Measurements from ENCODE around the gene MMP3. TPM values are rescaled to one million over a fixed set of nuclear protein-coding genes. Genes with fewer than 3 reads are reported as not detected.

MMP3 gene
- total and polyA plus RNA-seq, 4 donors: not detected

DNA sequence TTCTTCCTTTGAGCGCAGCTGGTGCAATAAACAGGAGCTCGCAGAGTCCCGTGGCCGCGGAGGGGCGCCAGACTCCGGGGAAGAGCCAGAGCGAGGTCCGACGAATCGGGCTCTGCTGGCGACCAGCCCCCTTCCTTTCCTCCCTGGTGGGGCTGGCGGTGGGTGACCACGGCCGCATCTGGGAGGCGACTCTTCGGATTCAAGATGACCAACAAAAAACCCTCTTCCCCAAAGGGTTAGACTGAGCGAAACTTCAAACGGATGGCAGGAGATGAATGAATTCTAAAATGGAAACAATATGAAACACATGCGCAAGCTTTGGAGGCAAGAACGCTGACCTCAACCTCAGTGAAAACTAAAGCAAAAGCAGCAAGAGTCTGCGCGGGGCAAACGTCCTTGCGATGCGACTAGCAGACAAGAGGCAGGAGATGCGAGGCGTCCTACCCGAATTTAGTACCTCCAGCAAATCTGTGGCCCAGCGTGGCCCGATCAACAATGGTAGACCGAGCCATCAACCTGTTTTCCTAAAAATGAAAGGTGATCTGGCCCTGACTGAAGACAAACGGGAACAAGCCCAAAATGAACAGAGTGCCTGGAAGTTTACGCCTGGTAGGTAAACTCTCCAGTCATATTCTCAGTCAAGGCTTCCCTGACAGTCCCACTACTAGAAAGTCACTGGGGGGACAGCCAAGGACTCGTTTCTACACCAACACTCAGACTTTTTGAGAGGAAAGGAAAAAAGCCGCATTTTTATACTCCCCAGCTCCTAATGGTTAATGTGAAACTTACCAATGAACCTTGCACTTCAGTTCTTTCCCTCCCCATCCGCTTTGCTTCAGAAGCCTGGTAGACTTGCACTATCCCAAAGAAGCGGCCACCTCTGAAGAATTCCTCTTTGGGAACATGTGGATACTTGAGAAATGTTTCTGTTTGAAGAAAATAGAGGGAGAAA, 11.6 kb downstream of the MMP3 start:
- Histone ChIP-seq H3K36me3 (ENCODE audit: control insufficient read depth in 4 of 4, insufficient read depth in 3 of 4, low read depth in 1 of 4, low read length in 3 of 4) (no peaks in the 10 kb centered on the region), H3K9ac (ENCODE audit: low read depth in 1 of 2, low read length in 2 of 2) (peak overlapping the region in 1 of 2 donors; percentile 64), H3K4me3 (ENCODE audit: low read depth in 1 of 3, low read length in 3 of 3) (peak overlapping the region in 2 of 3 donors; percentile 5 to 39), H3K27ac (ENCODE audit: low read depth in 1 of 2, low read length in 2 of 2) (peak overlapping the region; percentile 12 to 69), H3K4me1 (ENCODE audit: control insufficient read depth in 4 of 4, insufficient read depth in 4 of 4, low read length in 3 of 4) (no peaks in the 10 kb centered on the region), H3K27me3 (ENCODE audit: control insufficient read depth in 4 of 4, insufficient read depth in 4 of 4, low read length in 3 of 4) (peaks cover 0 to 6% (median 0%) of the 10 kb centered on the region in 4 donors), H3K9me3 (ENCODE audit: control insufficient read depth in 4 of 4, low read length in 3 of 4) (no peaks in the 10 kb centered on the region)
- WGBS: 27% methylated on average over 38 of the region's 38 CpGs
- TF ChIP-seq HNF4A (conservative IDR thresholded peaks at IDR 0.05): peak; percentile 37 to 49
- peak; percentile 60 for TF ChIP-seq YY1 (IDR thresholded peaks at IDR 0.05)
- TF ChIP-seq, protein P1, sequence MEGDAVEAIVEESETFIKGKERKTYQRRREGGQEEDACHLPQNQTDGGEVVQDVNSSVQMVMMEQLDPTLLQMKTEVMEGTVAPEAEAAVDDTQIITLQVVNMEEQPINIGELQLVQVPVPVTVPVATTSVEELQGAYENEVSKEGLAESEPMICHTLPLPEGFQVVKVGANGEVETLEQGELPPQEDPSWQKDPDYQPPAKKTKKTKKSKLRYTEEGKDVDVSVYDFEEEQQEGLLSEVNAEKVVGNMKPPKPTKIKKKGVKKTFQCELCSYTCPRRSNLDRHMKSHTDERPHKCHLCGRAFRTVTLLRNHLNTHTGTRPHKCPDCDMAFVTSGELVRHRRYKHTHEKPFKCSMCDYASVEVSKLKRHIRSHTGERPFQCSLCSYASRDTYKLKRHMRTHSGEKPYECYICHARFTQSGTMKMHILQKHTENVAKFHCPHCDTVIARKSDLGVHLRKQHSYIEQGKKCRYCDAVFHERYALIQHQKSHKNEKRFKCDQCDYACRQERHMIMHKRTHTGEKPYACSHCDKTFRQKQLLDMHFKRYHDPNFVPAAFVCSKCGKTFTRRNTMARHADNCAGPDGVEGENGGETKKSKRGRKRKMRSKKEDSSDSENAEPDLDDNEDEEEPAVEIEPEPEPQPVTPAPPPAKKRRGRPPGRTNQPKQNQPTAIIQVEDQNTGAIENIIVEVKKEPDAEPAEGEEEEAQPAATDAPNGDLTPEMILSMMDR (IDR thresholded peaks at IDR 0.05; ENCODE audit: low read depth, low read length, missing input control): peak; percentile 39
- TF ChIP-seq HNF4G (IDR thresholded peaks at IDR 0.05): no peak
- peak; percentile 70 to 78 for TF ChIP-seq RAD21 (IDR thresholded peaks at IDR 0.05)
- peak; percentile 47 for DNase-seq (ENCODE audit: low spot score)

DNA sequence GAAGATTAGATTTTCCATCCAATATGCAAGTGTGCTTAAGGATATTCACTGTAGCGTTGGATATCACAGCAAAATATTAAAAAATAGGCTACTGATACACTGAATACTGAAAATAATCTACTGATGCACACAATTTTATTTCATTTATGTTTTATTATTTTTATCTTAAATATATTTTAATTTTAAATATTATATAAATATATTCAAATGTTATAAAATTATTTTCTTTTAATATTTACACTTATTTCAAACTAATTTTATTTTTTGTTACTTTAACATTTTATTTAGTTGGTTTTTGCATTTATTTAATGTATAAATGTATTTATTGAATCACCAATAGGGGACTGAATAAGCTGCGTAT, 12.3 kb downstream of the MMP3 start:
- TF ChIP-seq RAD21 (IDR thresholded peaks at IDR 0.05) (no peak), TAF1 (conservative IDR thresholded peaks at IDR 0.05) (no peak), SP1 (IDR thresholded peaks at IDR 0.05) (no peak)
- TF ChIP-seq, protein P2, sequence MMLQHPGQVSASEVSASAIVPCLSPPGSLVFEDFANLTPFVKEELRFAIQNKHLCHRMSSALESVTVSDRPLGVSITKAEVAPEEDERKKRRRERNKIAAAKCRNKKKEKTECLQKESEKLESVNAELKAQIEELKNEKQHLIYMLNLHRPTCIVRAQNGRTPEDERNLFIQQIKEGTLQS (IDR thresholded peaks at IDR 0.05): no peak
- Histone ChIP-seq H3K4me3 (ENCODE audit: low read depth in 1 of 3, low read length in 3 of 3) (no peak overlapping the region), H3K36me3 (ENCODE audit: control insufficient read depth in 4 of 4, insufficient read depth in 3 of 4, low read depth in 1 of 4, low read length in 3 of 4) (no peaks in the 10 kb centered on the region), H3K27ac (ENCODE audit: low read depth in 1 of 2, low read length in 2 of 2) (no peak overlapping the region), H3K4me1 (ENCODE audit: control insufficient read depth in 4 of 4, insufficient read depth in 4 of 4, low read length in 3 of 4) (no peaks in the 10 kb centered on the region), H3K9ac (ENCODE audit: low read depth in 1 of 2, low read length in 2 of 2) (no peak overlapping the region), H3K27me3 (ENCODE audit: control insufficient read depth in 4 of 4, insufficient read depth in 4 of 4, low read length in 3 of 4) (peaks cover 0 to 6% (median 0%) of the 10 kb centered on the region in 4 donors), H3K9me3 (ENCODE audit: control insufficient read depth in 4 of 4, low read length in 3 of 4) (no peaks in the 10 kb centered on the region)
- no peak for DNase-seq (ENCODE audit: low spot score)
- WGBS: 57% methylated on average over 2 of the region's 2 CpGs

DNA sequence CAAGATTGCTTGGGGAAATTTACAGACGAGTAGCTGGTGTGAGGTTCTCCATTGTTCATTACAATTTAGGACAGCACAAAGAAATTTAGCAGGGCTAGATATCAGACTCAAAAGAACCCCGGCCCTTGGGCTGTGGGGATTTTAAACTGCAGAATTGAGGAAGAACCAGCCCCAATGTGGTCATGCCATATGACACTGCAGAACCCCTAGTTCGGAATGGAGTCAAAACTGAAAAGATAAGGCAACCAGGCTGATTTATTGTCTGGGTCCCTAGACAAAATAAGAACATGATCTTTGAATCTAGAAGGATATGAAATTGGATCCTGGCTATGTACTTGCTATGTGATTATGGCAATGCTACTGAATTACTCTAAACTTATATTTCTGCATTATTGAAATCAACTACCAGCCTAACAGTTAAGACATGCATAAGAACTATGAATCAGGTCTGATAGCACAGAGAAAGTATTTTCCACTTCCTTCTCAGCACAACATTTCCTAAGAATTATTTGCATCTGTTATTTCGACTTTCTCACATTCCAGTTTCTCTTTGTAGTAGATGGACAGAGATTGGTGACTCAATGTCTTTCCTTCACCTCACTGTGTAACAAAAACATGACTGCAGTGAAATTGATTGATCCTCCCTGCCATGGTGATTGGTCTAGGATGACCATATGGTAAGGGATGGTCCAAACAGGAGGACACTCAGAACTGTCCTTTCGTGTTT, 13.2 kb downstream of the MMP3 start:
- H3K36me3 ChIP-seq (ENCODE audit: control insufficient read depth in 4 of 4, insufficient read depth in 3 of 4, low read depth in 1 of 4, low read length in 3 of 4): no peaks in the 10 kb centered on the region
- H3K27me3 ChIP-seq (ENCODE audit: control insufficient read depth in 4 of 4, insufficient read depth in 4 of 4, low read length in 3 of 4): peaks cover 0 to 6% (median 0%) of the 10 kb centered on the region in 4 donors
- 69% methylated on average over 5 of the region's 5 CpGs for WGBS
- TF ChIP-seq EGR1 (IDR thresholded peaks at IDR 0.05; ENCODE audit: low read depth in 2 of 2) (no peak), RAD21 (IDR thresholded peaks at IDR 0.05) (no peak), FOXA1 (IDR thresholded peaks at IDR 0.05) (no peak), NR2F2 (IDR thresholded peaks at IDR 0.05) (no peak), TAF1 (conservative IDR thresholded peaks at IDR 0.05) (no peak), FOXA2 (IDR thresholded peaks at IDR 0.05) (no peak), YY1 (IDR thresholded peaks at IDR 0.05) (no peak), GABPA (IDR thresholded peaks at IDR 0.05 in 1 of 2, conservative IDR thresholded peaks at IDR 0.05 in 1 of 2) (no peak), HNF4G (IDR thresholded peaks at IDR 0.05) (no peak), HNF4A (conservative IDR thresholded peaks at IDR 0.05) (no peak)
- TF ChIP-seq, protein P2 (IDR thresholded peaks at IDR 0.05): no peak
- TF ChIP-seq, protein P3, sequence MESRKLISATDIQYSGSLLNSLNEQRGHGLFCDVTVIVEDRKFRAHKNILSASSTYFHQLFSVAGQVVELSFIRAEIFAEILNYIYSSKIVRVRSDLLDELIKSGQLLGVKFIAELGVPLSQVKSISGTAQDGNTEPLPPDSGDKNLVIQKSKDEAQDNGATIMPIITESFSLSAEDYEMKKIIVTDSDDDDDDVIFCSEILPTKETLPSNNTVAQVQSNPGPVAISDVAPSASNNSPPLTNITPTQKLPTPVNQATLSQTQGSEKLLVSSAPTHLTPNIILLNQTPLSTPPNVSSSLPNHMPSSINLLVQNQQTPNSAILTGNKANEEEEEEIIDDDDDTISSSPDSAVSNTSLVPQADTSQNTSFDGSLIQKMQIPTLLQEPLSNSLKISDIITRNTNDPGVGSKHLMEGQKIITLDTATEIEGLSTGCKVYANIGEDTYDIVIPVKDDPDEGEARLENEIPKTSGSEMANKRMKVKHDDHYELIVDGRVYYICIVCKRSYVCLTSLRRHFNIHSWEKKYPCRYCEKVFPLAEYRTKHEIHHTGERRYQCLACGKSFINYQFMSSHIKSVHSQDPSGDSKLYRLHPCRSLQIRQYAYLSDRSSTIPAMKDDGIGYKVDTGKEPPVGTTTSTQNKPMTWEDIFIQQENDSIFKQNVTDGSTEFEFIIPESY (IDR thresholded peaks at IDR 0.05): no peak
- TF ChIP-seq, protein P4, sequence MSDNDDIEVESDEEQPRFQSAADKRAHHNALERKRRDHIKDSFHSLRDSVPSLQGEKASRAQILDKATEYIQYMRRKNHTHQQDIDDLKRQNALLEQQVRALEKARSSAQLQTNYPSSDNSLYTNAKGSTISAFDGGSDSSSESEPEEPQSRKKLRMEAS (IDR thresholded peaks at IDR 0.05): no peak
- no peak overlapping the region for H3K27ac ChIP-seq (ENCODE audit: low read depth in 1 of 2, low read length in 2 of 2)
- no peaks in the 10 kb centered on the region for H3K9me3 ChIP-seq (ENCODE audit: control insufficient read depth in 4 of 4, low read length in 3 of 4)
- no peak for DNase-seq (ENCODE audit: low spot score)
- no peak overlapping the region for H3K4me3 ChIP-seq (ENCODE audit: low read depth in 1 of 3, low read length in 3 of 3)
- no peaks in the 10 kb centered on the region for H3K4me1 ChIP-seq (ENCODE audit: control insufficient read depth in 4 of 4, insufficient read depth in 4 of 4, low read length in 3 of 4)
- H3K9ac ChIP-seq (ENCODE audit: low read depth in 1 of 2, low read length in 2 of 2): no peak overlapping the region

Data from liver (tissue), 9 donors.